NCI-H2196 (cell line): ENCODE measurements around the gene IMMP2L.
A peak's percentile ranks its signal among the peaks of the same experiment; 100 is the strongest.

Experiments
- DNase-seq: peaks from one replicate; lab custom pipeline; 2025; ENCODE audit not compliant: unreplicated experiment; lab: John Stamatoyannopoulos, UW

IMMP2L gene

DNA sequence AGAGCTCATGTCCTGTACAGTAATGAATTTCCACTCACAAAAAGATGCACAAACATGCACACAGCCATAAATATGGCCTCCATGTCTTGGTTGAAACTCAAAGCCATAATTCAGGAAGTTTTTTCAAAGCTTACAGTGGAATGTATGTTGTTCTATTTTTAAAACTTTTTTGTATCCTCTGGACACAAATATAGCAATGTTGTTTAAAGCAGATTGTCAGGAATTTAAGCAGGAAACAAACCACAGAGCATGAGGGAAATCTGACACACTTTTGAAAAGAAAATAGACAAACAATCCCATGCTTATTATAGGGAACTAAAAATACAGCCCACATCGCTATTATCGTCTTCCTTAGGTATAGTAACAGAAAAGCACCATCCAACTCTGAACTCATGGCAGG, 449.9 kb downstream of the IMMP2L start:
- no peak for DNase-seq

DNA sequence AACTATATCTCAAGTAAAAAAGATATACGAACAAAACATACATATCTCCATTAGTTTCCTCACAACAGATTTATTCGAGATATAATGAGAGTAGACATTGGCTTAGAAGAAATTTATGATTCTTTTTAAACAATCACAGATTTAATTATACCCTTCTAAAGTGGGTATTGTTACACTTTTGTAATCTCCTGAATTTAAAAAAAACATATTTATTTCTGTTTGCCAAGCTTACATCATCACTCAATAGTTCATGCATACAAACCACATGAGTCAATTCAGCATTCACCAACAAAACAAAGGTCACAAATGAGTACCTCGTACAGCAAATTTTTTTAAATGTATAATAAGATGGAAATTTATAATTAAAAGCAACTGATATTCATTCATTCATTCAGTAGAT, 453.8 kb downstream of the IMMP2L start:
- DNase-seq, result no peak

DNA sequence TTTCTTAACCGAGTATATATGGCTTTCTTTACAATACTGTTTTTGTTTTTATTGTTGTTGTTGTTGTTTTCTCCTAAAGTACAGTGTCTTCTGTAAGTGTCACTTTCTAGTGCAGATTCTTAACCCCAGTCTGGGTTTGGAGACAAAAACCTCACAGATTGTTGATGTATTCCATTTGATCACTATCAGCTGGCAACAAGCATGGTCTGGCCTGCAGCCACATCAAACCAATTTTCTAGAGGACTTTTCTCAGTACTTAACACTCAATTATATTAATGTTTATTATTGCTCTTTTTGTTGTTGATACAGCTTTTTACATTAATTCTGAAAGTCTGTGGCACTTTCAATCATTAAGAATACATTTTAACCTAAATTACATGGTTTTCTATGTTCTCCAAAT, 454.3 kb downstream of the IMMP2L start:
- no peak for DNase-seq

DNA sequence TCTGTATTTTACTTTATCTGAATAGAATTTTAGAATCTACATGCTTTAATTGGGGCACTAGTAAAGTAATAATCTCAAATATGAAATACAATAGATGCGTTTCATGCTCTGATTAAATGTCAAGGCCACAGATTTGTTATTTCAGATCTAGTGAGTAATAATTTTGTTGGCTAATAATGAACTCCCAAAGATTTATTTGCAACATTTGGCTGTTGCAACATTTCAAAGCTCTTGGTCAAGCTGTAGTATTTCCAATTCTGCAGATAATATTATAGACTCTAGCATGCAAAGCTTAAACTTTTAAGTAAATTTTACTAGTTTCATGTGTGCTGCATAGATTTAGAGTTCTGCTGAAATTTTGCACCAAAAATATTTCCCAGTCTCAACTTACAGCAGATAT, 454.7 kb downstream of the IMMP2L start:
- DNase-seq, result no peak

DNA sequence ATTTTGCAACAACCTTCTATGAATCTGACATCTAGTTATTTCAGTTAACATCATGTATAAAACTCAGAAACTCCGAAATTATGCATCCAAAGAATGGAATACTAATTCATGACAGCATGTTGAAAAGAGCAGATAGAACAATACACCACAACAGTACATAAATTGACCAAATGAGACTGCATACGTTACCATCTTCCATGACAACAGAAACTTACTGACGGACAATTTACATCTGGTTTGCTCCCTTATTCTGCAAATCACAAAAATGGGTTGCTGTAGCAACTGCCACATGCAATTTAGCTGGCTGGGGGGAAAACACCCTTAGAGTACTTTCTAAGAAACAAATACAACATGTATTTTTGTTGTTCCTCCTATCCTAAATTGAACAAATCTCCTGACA, 457.0 kb downstream of the IMMP2L start:
- DNase-seq, result no peak

DNA sequence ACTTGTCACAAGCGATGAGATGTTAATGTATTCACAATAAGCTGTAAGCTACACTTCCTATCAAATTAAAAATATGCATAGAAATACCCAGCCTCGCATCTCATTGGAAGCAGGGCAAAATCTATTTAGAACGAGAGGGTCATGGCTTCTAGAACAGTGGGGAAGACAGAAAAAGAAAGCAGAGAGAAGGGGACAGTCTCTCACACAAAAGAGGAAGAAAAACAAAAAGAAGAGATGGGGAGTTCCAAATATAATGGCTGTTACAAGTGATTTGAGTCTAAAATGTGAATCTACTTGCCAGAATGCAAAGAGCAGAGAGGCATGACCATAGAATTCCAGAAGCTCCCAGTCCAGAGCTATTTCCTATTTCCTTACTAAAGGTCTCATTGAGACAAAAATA, 457.6 kb downstream of the IMMP2L start:
- DNase-seq, result no peak

DNA sequence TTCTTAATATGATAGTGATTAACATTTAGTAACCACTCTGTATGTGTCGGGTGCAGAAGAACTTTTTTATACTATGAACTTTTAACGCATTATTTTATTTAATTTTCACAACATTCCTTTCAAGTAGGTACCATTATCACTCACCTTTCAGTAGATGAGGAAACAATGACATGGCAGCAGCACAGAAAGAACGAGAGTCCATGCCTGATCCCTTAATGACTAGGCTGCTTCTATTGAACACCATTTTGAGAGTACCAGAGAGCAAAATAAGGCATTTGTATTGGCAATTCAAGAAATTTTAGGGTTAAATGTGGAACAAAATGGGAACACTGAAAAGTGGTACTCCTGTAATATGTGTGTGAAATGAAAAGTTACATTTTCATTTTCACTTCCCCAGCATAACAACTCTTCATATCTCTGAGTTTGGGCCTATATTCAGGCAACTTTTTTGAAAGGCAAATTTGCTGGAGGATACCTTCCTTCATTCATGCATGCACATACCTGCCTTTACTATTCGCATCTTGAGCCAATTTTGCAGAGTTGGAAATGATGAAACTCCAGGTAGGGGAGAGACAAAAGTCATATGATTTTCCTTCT, 458.5 kb downstream of the IMMP2L start:
- DNase-seq, result no peak

DNA sequence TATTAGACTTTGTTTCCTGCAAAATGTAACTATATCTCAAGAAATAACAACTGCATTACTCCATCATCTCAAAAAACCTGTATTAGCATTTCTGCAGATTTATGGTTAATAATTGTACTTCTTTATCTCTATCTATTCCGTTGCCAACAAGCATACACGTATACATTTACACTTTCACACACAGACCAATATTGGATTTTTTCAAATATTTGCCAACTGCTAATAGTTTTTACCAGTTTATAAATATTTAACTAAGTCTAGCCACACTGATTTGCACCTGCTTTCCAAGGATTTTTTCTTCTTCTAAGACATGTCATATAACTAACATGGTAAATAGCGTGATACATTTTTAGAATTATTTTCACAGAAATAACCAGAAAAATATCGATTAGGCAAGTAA, 459.2 kb downstream of the IMMP2L start:
- no peak for DNase-seq

DNA sequence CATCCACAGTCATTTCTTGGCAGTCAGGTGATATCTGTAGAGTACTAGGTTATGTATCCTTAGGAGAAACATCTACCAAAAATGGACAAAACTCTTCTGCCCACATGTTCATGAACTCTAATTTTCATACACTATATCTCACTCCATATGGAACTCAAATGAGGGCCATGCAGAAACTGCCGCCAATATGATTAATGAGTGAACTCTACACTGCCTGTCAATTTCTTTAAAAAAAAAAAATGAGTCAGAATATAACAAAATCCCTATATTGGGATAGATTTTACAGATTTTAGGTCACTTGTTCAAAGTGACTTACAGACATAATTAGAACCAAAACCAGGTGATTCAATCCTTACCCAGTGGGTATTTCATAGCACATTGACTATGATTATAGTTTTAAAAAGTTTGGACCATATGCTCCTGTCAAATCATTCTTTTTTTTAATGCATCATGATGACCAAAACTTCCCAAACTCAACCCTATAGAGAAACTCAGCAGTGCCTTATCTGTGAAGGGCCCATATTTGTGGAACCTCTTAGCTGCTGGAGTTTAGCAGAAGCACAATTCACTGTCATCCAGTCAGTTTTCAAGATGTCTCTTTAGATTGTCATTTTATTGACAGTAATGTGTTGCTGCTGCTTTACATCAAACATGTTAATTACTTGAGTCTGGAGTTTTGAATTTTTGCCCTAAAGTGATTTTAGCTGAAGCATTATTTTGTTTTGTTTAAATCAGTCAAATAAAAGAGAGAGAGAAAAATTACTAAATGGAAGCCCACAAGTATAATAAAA, 460.2 kb downstream of the IMMP2L start:
- DNase-seq, result no peak

DNA sequence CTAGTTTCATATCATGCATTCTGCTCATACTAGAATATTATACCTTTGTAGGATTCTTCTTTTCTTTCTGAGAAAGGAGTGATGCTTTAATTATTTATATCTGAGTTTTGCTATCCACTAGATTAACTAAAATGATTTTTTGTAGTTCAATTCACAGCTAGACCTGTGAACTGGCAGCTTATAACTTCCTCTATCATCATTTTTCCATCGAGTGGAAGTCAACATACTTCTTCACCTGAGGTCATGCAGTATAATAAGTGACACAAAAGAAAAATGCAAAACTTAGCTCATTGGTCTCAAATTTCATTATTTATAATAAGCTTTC, 463.4 kb downstream of the IMMP2L start:
- DNase-seq, result no peak

DNA sequence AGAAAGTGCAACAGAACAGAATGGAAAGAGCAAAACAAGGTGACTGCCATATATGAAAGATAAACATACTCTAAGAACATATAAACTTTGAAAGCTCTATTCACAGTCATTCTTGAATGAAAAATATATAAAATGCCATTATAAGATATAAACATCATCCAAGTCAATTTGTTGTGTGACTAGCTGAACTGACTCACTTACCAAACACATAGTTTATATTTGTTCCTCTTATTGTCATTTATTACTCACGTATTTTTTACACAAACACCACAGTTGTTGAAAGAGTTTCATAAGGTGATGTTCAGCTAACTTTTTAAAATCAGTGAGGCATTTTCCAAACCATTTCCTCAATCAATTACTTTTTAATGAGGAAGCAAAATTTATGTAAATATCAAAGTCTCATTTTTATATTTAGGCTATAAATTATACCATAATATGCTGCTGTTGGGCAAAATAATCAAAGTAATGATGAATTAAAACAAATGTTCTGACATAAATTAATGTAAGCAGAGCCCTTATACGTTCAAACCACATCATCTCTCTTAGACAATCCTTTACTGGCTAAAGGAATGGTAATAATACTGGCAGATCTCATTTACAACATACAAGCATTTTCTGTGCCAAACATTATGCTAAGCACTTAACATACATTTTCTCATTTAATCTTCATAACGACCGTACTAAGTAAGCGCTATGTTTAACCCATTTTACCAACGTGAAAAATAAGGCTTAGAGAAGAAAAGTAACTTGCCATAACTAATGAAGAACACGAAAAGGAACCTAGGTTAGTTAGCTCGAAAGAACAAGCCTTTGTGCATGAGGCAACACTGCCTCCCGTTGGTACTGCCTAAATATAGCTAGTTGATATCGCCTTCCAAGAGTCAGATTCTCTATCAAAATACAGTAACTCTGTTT, 464.0 kb downstream of the IMMP2L start:
- no peak for DNase-seq

DNA sequence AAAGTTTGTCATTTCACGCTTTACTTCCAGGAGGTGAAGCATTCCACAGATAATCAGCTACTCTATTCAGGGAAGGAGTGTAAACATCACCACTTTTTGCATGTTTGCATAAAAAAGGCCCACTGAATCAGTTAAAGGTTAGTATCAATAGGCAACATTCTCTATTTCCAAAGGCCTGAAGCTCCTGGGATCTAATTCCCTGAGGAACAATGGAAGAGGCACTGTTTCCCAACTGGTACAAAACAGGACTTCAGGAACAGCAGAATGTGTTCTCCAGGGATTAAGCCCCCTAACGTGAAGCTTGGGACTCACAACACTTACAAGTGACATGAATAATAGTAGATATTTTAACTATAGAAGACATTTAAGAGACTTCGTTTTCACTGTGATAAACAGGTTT, 465.3 kb downstream of the IMMP2L start:
- DNase-seq, result no peak

DNA sequence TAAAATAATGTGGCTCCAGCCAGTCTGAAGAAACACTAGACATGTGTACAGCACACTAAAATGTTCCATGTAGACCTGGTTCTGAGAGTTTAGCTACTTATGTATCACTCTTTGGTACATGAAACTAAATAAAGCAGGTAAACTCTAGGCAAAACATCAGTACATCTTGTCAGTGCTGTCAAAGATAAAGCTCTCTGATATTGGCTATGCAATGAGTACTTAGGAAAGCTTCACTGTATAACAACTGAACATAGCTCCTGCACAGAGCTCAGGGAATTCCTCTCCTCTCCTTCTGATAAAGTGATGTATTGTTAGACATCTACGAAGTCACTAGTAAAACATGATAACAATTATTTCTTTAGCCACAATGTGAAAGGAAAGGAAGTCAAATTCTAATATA, 467.9 kb downstream of the IMMP2L start:
- no peak for DNase-seq

DNA sequence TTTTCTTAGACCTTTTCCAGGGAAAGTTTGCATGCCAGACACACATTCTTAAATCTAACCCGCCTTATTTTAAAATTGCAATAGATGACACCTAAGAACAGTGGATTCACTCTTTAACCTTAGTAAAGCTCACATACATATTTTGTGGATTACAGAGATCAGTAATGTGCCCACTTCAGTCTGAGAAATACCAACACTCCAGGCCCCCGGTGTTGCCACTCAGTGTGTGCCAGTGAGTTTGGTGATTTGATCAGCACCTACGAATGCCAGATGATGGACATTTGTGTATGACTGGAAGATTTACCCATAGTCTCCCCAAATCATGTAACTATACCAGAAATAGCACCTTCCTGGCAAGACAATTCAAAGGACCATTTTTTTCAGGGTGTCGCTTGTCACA, 468.8 kb downstream of the IMMP2L start:
- DNase-seq, result no peak

DNA sequence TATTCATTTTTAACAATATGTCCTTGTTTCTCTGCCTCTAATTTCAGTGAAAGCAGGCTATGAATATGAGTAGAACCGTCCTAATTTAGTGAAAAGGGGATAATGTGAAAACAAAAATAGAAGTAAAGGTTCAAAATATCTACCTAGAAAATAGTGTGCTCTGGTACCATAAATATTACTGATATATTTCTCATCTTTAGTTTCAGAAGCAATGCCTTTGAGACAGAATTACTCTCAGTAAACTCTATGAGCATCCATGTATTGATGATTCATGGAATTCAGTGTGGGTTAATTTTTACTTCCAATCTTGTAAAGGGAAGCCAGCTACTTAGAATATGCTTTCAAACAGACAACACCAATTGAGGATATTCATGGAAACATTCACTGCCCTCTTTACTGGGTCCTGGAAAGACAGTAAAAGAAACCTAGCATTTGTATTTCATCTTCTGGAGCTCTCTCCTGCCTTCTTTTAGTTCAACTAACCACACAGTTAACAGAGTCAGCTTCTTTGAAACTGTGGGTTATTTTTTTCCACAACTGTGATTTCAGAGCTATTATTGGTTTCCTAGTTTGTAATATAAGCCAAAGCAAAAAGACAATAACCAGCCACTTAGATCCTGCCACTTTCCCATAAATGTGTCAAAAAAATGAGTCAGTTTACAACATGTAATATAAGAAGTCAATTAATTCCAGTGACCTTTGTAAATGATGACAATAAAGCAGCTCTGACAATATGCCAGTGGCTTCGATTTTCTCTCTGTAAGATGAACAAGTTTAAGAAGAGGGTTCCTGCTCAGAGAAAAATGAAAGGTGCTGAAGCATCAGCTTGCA, 469.7 kb downstream of the IMMP2L start:
- DNase-seq, result no peak

DNA sequence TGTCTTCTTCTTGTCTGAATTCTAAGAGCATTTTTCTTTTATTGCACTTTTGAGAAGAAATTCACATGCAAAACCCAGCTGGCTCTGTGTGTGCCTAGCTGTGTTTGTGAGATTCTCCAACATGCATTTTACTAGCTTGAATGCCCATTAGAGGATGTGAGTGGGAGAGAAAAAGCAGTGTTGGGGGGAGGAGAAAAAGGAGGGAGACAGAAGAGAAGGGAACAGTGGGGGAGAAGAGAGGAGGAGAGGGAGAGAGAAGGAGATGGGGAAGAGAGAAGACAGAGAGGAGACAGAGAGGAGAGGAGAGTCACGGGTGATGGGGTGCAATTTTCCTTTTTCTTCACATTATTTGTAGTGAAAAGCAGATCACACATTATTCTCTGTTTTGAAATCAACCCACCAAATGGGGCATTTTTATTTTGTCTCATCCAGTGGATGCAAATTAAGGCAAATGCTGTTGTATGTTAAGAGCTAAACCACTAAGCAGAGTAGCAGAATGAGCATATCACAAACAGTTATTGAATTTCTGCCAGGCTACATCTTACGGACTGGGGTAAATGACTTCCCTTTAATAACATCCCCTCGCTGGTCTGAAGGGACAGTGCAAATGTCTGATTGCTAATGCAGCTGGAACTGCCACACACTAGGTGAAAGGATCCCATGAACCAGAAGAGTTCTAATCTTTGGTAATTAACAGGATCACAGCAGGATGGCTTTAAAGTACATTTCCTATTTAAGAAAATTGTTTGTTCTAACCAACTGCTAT, 470.5 kb downstream of the IMMP2L start:
- no peak for DNase-seq

DNA sequence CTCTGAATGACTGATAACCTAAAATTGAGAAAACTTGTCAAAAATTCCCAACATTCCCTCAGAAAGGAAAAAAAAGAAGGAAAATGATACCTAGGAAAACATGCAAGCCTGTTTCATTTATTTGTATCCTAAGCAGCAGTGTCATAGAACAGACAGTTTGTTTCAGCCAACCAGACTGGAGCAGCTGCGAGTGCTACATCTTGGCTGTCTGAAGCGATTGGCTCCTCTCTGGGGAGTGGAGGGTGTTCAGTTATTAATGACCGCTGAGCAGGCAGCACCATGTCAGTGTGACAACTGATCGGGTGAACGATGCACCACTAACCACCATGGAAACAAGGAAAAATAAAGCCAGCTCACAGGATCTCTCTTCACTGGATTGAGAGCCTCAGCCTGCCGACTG, 471.4 kb downstream of the IMMP2L start, which contains the start of gene LRRN3:
TSS of gene LRRN3 (plus strand) at position 282 of the 400 bp plus-strand sequence. CDS start 31,646 bp downstream, outside the sequence.
- DNase-seq, result no peak

DNA sequence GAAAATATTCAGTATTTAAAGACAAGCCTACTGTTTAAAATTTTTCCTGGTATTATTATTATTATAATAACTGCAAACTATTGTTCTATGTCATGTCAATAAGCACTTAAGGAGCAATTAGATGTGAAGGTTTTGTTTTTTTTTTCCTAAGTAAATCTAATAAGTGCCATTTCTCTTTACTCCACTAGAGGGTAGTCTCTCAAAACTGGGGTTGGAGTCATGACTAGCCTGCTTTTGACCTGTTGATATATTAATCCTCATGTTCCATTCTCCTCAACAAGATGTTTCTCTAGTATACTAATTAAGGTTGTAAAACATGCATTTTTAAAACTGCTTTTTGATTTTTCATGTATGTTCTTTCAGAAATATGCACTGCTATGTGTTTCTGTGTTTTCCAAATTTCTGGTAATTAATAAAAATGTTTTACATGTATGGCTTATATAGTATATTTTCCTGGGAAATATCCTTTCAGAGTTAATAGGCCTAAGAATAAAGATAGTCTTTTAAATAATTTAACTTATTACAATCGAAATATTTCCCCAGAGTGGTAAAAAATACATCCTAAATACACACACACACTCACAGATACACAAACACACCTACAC, 472.4 kb downstream of the IMMP2L start:
- peak; percentile 20 for DNase-seq

DNA sequence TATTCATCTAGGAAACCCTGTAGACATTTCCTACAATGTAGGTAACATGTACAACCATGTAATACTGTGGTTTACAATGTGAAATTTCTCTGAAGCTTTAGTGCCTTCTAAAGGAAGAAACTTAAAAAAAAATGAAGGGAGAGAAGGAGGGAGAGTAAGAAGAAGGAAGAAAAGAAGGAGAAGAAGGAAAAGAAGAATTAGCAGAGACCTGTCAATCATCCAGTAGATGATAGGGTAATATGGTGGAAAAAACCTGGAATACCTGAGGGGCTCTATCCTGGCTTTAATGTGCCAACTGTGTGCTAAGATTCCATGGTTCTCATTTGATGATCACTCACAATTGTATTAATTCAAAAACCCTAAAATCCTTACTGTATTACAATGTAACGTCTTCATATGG, 474.0 kb downstream of the IMMP2L start:
- no peak for DNase-seq

DNA sequence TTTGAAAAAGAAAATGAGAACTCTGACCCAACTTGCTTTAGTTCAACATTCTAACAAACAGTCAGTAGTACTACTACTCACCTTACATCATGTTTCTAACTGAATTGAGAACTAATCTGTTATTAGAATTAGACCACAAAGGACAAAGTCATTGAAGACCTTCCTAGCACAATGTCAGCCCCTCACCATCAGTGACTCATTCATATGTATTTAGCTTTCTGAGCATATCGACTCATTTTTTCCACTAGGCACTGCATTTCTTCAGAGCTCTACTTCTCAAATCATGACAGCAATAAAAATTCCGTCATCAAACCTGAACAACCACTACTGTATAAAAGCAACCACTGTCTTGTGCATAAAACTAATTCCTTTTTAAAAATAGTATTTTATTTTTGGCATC, 475.8 kb downstream of the IMMP2L start:
- DNase-seq, result no peak
